HG03432 (cell line): ENCODE data around the gene AKAP9.
"Not testable (repeated sequence)": the region's sequence is repeated elsewhere in the genome, so short reads cannot be mapped to it uniquely, and the experiment has no call there.

Source experiments
- ATAC-seq: cut with Tn5 transposase; IDR thresholded peaks from one replicate; pipeline ENCODE4 v1.9.1; 2021; ENCODE audit warnings: mild to moderate bottlenecking, moderate library complexity; ENCODE audit not compliant: unreplicated experiment

Gene AKAP9

DNA sequence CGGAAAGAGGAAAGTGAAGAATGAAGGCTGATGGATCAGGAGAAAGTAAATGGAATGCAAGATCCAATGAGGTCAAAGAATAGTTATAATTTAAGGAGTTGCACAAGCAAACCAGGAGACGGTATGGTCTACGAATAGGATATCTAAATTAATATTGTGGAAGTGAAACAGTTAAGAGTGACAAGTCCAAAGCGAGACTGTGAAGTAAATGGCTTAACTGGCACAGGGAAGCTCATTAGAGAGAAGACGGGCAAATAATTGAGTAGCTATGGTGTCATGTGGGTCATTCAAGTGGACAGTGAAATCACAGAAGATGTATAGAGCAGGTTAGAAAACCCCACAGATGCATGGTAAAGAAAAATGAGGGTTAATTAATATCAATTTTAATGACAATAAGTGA is 190.4 kb downstream of the AKAP9 start:
- ATAC-seq = no peak

- no peak for ATAC-seq
These were observed 191.2 kb downstream of the AKAP9 start for GRCh38 chr7:92131764-92132330.

- peak; percentile 20 for ATAC-seq
These were observed 192.6 kb downstream of the AKAP9 start for GRCh38 chr7:92133133-92133736.

DNA sequence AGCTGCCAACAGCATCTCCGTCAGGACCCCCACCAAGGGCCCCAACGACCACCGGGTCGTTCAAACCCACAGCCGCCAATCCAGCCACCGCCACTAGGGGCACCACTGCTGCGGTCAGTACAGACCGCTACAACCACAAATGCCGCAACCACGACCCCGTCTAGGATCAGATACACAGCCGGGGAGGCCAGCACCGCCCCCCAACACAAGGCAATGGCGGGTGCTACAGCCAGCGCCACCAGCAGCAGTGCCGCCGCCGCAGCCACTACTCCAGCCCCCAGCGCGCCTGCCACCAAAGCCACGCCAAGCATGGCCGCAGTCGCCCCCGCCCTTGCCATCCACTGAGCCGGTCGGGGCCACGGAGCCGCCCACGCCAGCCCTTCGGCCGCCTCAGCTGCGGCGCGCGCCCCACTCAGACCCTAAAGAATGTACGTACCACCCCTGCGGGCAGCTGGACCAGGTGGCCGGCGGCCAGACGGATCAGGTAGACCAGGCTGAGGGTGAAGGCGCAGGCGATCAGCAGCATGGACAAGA is 193.1 kb downstream of the AKAP9 start:
- peak; percentile 35 for ATAC-seq

- ATAC-seq = peak; percentile 90
These were observed 193.8 kb downstream of the AKAP9 start, which contains the start of gene CYP51A1 for GRCh38 chr7:92134271-92135051. TSS of gene CYP51A1 (minus strand) at chr7:92134477. CDS start at chr7:92134364, 113 bp downstream.

GRCh38 chr7:92135052-92135889 is 194.6 kb downstream of the AKAP9 start:
- ATAC-seq = peak; percentile 1

- no peak for ATAC-seq
These were observed 196.9 kb downstream of the AKAP9 start for GRCh38 chr7:92137557-92137956.

GRCh38 chr7:92141161-92141560 is 200.5 kb downstream of the AKAP9 start:
- ATAC-seq = no peak

DNA sequence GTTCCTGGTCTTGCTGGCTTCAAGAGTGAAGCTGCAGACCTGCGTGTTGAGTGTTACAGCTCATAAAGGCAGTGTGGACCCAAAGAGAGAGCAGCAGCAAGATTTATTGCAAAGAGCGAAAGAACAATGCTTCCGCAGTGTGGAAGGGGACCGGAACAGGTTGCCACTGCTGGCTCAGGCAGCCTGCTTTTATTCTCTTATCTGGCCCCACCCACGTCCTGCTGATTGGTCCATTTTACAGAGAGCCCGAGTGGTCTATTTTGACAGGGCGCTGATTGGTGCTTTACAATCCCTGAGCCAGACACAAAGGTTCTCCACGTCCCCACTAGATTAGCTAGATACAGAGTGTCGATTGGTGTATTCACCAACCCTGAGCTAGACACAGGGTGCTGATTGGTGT is 202.1 kb downstream of the AKAP9 start:
- ATAC-seq = not testable (repeated sequence)

DNA sequence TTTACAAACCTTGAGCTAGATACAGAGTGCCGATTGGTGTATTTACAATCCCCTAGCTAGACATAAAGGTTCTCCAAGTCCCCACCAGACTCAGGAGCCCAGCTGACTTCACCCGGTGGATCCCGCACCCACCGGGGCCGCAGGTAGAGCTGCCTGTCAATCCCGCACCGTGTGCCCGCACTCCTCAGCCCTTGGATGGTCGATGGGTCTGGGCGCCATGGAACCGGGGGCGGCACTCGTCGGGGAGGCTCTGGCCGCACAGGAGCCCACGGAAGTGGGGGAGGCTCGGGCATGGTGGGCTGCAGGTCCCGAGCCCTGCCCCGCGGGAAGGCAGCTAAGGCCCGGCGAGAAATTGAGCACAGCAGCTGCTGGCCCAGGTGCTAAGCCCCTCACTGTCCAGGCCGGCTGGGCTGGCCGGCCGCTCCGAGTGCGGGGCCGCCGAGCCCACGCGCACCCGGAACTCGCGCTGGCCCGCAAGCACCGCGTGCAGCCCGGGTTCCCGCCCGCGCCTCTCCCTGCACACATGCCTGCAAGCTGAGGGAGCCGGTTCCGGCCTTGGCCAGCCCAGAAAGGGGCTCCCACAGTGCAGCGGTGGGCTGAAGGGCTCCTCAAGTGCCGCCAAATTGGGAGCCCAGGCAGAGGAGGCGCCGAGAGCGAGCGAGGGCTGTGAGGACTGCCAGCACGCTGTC is 202.7 kb downstream of the AKAP9 start:
- not testable (repeated sequence) for ATAC-seq

- no peak for ATAC-seq
These were observed 209.1 kb downstream of the AKAP9 start for GRCh38 chr7:92149736-92150239.

DNA sequence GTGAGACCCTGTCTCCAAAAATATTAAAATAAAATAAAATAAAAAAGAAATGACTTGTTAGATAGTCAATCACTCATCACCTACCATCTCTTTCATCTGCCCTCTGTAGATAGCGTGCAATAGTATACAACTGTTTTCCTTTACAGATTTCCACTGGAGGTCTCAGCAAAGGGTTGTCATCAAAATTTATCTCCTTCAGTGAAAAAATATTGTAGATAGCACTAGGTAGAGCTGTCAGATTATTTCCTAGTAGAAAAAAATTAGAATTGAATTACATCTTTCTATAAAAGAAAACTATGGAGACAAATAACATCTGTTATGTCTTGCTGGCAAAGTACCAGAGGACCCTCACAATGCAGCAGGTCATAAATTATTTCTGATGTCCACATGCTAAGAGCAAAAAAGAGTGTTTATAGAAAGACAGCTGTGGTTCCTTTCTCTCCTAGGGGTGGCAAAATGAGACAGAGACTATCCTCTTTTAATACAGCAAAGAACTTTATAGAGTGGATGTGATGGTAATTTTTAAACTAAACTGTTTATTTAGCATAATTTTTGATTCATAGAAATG is 209.9 kb downstream of the AKAP9 start:
- no peak for ATAC-seq

DNA sequence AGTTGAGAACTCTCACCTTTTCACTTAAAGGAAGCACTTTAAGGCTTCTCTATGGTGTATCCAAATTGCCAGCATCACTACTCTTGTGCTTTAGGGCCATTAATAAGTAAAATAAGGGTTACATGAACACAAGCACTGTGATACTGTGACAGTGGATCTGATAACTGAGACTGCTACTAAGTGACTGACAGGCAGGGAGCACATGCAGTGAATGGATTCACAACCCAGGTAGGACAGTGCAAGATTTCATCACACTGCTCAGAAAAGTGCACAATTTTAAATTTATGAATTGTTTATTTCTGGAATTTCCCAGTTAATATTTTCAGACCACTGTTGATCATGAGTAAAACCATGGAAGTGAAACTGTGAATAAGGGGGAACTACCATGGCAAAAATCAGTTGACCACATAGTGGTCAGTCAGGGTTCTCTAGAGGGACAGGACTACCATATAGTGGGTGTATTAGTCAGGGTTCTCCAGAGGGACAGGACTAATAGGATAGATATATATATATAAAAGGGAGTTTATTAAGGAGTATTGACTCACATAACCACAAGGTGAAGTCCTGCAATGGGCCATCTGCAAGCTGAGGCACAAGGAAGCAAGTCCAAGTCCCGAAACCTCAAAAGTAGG is 214.6 kb downstream of the AKAP9 start:
- no peak for ATAC-seq

DNA sequence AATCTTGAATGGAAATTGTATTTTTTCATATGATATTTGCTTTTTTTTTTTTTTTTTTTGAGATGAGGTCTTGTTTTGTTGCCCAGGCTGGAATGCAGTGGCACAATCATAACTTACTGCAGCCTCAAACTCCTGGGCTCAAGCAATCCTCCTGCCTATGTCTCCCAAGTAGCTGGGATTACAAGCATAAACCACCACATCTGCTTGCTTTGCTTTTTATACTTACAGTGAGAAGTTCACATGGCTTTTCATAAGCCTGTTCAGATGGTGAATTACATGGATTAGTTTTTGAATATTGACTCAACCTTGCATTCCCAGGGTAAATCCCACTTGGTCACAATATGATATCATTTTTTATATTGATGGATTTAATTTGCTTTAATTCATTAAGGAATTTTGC is 216.3 kb downstream of the AKAP9 start:
- ATAC-seq = no peak

- peak; percentile 79 for ATAC-seq
These were observed 218.3 kb downstream of the AKAP9 start for GRCh38 chr7:92158660-92159575.
